A673 (cell line): ENCODE results near the gene TRAF7.

Experiments
- CTCF ChIP-seq: fragments of 300-800, 200-600 bp; sonication (generic); conservative IDR thresholded peaks from 2 replicates; pipeline ENCODE4 v1.5.1; 2017; ENCODE audit warnings: low read depth, mild to moderate bottlenecking, antibody characterized with exemption, low read length, moderate library complexity, mixed read lengths
- EZH2 ChIP-seq: fragments of 200-600 bp; sonication (generic); IDR thresholded peaks from 2 replicates; pipeline ENCODE4 v1.6.1; 2017; ENCODE audit warnings: borderline replicate concordance, low read depth, mild to moderate bottlenecking, mixed read lengths, antibody characterized with exemption, low read length; ENCODE audit not compliant: poor library complexity, severe bottlenecking

DNA sequence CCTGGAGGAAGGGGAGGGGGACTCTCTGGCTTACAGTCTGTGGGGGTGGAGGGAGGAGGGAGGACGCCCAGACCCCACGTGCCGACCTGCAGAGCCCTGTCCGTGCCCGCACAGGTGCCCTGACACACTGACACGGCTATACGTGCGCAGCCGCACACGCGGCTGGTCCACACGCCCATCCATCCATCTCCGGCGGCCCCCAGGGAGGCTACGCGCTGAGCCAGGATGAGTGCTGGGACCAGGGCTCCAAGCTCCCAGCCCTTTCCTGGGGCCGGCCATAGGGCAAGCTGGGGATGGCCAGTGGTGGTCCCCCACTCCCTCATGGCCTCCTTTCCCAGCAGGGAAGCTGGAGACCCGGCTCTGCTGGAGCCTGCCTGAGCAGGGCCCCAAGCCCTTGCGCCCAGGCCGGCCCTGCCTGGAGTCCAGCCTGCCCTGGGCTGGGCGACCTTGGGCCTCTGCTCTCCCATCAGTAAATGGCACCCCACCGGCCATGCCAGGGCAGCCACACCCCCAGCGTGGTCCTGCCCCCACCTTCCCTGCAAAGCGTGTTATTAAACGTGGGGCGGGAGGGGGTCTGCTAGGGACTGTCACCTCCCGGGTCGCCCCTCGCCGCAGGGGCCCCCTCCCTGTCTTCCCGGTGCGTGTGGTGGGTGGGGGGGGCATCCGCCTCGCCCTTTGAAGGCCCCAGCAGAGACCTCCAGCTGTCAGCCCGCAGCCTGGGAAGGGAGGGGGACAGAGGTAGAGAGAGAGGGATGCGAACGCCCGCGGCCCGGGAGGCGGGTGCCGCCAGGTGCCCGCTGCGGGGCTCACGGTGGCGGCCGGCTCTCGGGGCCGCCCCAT lies 40.0 kb downstream of the TRAF7 start:
- TF ChIP-seq CTCF (no peak), EZH2 (no peak)
